B cell (primary cell): Measurements from ENCODE around the gene PRLH. TPM values are rescaled to one million over a fixed set of nuclear protein-coding genes. Genes with fewer than 3 reads are reported as not detected.

Source experiments
- ATAC-seq: fragments of 200-7000 bp; cut with Tn5 transposase; one replicate; pipeline ENCODE4 v1.10.0; 2021; ENCODE audit warnings: low read depth, mild to moderate bottlenecking, moderate number of reproducible peaks, moderate library complexity
- CTCF ChIA-PET: fragments of 350-600 bp; sonication (Branson Sonifier 250); formaldehyde crosslinking; loops from one replicate; lab custom pipeline; 2021; ENCODE audit warnings: antibody characterized with exemption, inconsistent platforms; lab: Charles Lee
- POLR2A ChIA-PET: fragments of 350-600 bp; sonication (Branson Sonifier 250); formaldehyde crosslinking; loops from one replicate; lab custom pipeline; 2021; ENCODE audit warnings: antibody characterized with exemption; lab: Charles Lee
- DNase-seq: peaks from one replicate; pipeline ENCODE4 v3.0.0; 2013
- H2AFZ ChIP-seq: 2 replicates; pipeline ENCODE4 v1.6.1; 2012; ENCODE audit warnings: mild to moderate bottlenecking, low read depth, low read length; ENCODE audit not compliant: insufficient read depth, poor library complexity, severe bottlenecking
- H3K27ac ChIP-seq, 2 donors: 1 replicate in 1 of 2; 2 replicates in 1 of 2; pipeline ENCODE4 v1.5.1; 2012 to 2013; ENCODE audit warnings: low read length in 2 of 2, mild to moderate bottlenecking in 2 of 2, moderate library complexity in 1 of 2
- H3K27me3 ChIP-seq, 4 experiments: fragments of 200-600 bp in 1 of 4; sonication (generic) in 1 of 4; replicated peaks in 1 of 4; 1 replicate in 2 of 4; 2 replicates in 2 of 4; pipeline versions ENCODE4 v1.6.1 to v1.7.0; 2013 to 2016; ENCODE audit warnings: low read length in 3 of 4, mild to moderate bottlenecking in 2 of 4, mixed read lengths in 1 of 4, moderate library complexity in 1 of 4; ENCODE audit not compliant: insufficient read depth in 4 of 4, control insufficient read depth in 3 of 4; ENCODE audit errors: control extremely low read depth in 1 of 4
- H3K36me3 ChIP-seq, 2 experiments: replicated peaks in 1 of 2; 1 replicate in 1 of 2; 2 replicates in 1 of 2; pipeline versions ENCODE4 v1.6.1 to v1.7.1; 2013; ENCODE audit warnings: low read length in 1 of 2; ENCODE audit not compliant: insufficient read depth in 2 of 2, control insufficient read depth in 1 of 2; ENCODE audit errors: control extremely low read depth in 1 of 2, extremely low read depth in 1 of 2
- H3K4me1 ChIP-seq, 2 donors: fragments of 200-600 bp in 1 of 2; sonication (generic) in 1 of 2; 1 replicate in 1 of 2; 2 replicates in 1 of 2; pipeline versions ENCODE4 v1.5.1 to v1.6.1; 2013 to 2017; ENCODE audit warnings: low read length in 2 of 2; ENCODE audit not compliant: control insufficient read depth in 2 of 2, insufficient read depth in 2 of 2
- H3K4me2 ChIP-seq: replicated peaks from 2 replicates; pipeline ENCODE3; 2012; ENCODE audit warnings: mild to moderate bottlenecking, low read depth, low read length; ENCODE audit not compliant: poor library complexity, severe bottlenecking
- H3K4me3 ChIP-seq, 5 experiments: fragments of 200-600 bp in 1 of 5; sonication (generic) in 1 of 5; 1 replicate in 3 of 5; 2 replicates in 2 of 5; pipeline versions ENCODE4 v1.5.1 to v1.7.0; 2011 to 2016; ENCODE audit warnings: low read length in 4 of 5, mild to moderate bottlenecking in 4 of 5, low read depth in 2 of 5, control low read depth in 1 of 5, moderate library complexity in 1 of 5; ENCODE audit not compliant: insufficient read depth in 1 of 5; ENCODE audit errors: control extremely low read depth in 1 of 5, extremely low read depth in 1 of 5
- H3K79me2 ChIP-seq: fragments of 200-600 bp; sonication (generic); one replicate; pipeline ENCODE4 v1.6.0; 2016; ENCODE audit warnings: low read length; ENCODE audit not compliant: control insufficient read depth, insufficient read depth
- H3K9ac ChIP-seq: fragments of 200-600 bp; sonication (generic); 2 replicates; pipeline ENCODE4 v1.6.1; 2017; ENCODE audit warnings: mild to moderate bottlenecking, low read length, moderate library complexity
- H3K9me3 ChIP-seq, 3 donors: one replicate each; pipeline versions ENCODE4 v1.6.1 to v1.7.1; 2013; ENCODE audit warnings: low read length in 2 of 3; ENCODE audit not compliant: control insufficient read depth in 2 of 3, insufficient read depth in 1 of 3; ENCODE audit errors: control extremely low read depth in 1 of 3
- H4K20me1 ChIP-seq: 2 replicates; pipeline ENCODE4 v1.6.0; 2012; ENCODE audit warnings: mild to moderate bottlenecking, low read length; ENCODE audit not compliant: insufficient read depth, control insufficient read depth, poor library complexity, severe bottlenecking
- H3K27ac Mint-ChIP-seq: one replicate; pipeline ENCODE4 v1.8.0; 2021; ENCODE audit warnings: mixed read lengths
- H3K27me3 Mint-ChIP-seq: one replicate; pipeline ENCODE4 v1.8.0; 2021; ENCODE audit warnings: mixed read lengths
- H3K4me1 Mint-ChIP-seq: one replicate; pipeline ENCODE4 v1.8.0; 2021; ENCODE audit warnings: mixed read lengths
- H3K4me3 Mint-ChIP-seq: one replicate; pipeline ENCODE4 v1.8.0; 2021; ENCODE audit warnings: mixed read lengths
- H3K9me3 Mint-ChIP-seq: one replicate; pipeline ENCODE4 v1.8.0; 2022; ENCODE audit warnings: mixed read lengths; ENCODE audit not compliant: insufficient read depth
- CTCF ChIP-seq: fragments of 200-600 bp; IDR thresholded peaks from one replicate; pipeline ENCODE4 v1.8.0; 2022; ENCODE audit warnings: antibody characterized with exemption, mild to moderate bottlenecking
- EZH2 ChIP-seq: IDR thresholded peaks from 2 replicates; pipeline ENCODE4 v1.6.1; 2012; ENCODE audit warnings: borderline replicate concordance, low read depth, mild to moderate bottlenecking, moderate library complexity, low read length; ENCODE audit not compliant: insufficient read depth, poor library complexity, severe bottlenecking
- WGBS: methylation state at CpG from one replicate; pipeline ENCODE4 v1.1.5; 2013; ENCODE audit warnings: missing lambda C conversion rate; ENCODE audit not compliant: insufficient coverage; 5-methylcytosine and 5-hydroxymethylcytosine counted together
- intact Hi-C: fragments of 100-400 bp; cut with micrococcal nuclease; formaldehyde crosslinking; loops from one replicate; pipeline ENCODE4 v1.10.0; 2022
- polyA plus RNA-seq: library from polyadenylated mRNA; depleted of rRNA; stranded (reverse); fragments of >200 nt; gene quantifications from 2 replicates; pipeline ENCODE4 v1.2.3, GENCODE V29; 2012
- total RNA-seq, 2 donors: library from RNA; stranded (reverse); fragments of 120-200 nt in 1 of 2; gene quantifications; 1 replicate in 1 of 2; 2 replicates in 1 of 2; pipeline versions ENCODE4 v1.2.3 to v1.2.4, GENCODE V29; 2013 to 2022

PRLH gene
- total and polyA plus RNA-seq, 2 donors (not counting 1 experiment from before 2014, with no cell fraction given), result not detected

GRCh38 chr2:237597196-237598145 lies 31.1 kb downstream of the PRLH start:
- Histone ChIP-seq H3K79me2 (no peaks in the 10 kb centered on the region), H3K9me3 (no peaks in the 10 kb centered on the region), H3K4me3 (no peak overlapping the region), H3K36me3 (no peaks in the 10 kb centered on the region), H4K20me1 (no peaks in the 10 kb centered on the region), H3K4me1 (peaks cover 0 to under 1% of the 10 kb centered on the region in 2 donors), H2AFZ (no peak overlapping the region), H3K27ac (no peak overlapping the region), H3K4me2 (no peak overlapping the region), H3K9ac (no peak overlapping the region), H3K27me3 (no peaks in the 10 kb centered on the region)
- TF ChIP-seq EZH2, result no peak
- TF ChIP-seq CTCF, result no peak
- WGBS, result 78% methylated on average over 27 of the region's 29 CpGs
- H3K9me3 Mint-ChIP-seq, result no peaks in the 10 kb centered on the region
- DNase-seq (no peak), ATAC-seq (no peak)
- no peak overlapping the region for H3K4me3 Mint-ChIP-seq
- H3K27ac Mint-ChIP-seq, result no peak overlapping the region
- POLR2A ChIA-PET, result no interaction called here
- H3K27me3 Mint-ChIP-seq, result no peaks in the 10 kb centered on the region
- CTCF ChIA-PET, result interaction anchor here (1.6 kb wide), 1 partner anchor 25 kb away, joined by 4 read pairs; no protein-coding TSS in a partner anchor
- peaks cover 6% of the 10 kb centered on the region for H3K4me1 Mint-ChIP-seq
- intact Hi-C loops, result no loop called here
